ENCODE data around the gene RASL11A.

RASL11A gene

GRCh38 chr13:27264648-27265047, 6.0 kb upstream of the RASL11A start:
- no peak for TF ChIP-seq CTCF (IDR thresholded peaks at IDR 0.05; ENCODE audit: low read depth, low read length)
- DNase-seq (ENCODE audit: low read depth in 2 of 2), result no peak
- H3K4me3 ChIP-seq (replicated peaks in 1 of 2; ENCODE audit: low read depth in 2 of 2, low read length in 2 of 2), result no peak overlapping the region

- no peak overlapping the region for H3K4me3 ChIP-seq (replicated peaks in 1 of 2; ENCODE audit: low read depth in 2 of 2, low read length in 2 of 2)
- DNase-seq (ENCODE audit: low read depth in 2 of 2), result peak in 1 of 2 donors; percentile 79
- TF ChIP-seq CTCF (IDR thresholded peaks at IDR 0.05; ENCODE audit: low read depth, low read length), result no peak
Measured at GRCh38 chr13:27266917-27267316, 3.7 kb upstream of the RASL11A start.

DNA sequence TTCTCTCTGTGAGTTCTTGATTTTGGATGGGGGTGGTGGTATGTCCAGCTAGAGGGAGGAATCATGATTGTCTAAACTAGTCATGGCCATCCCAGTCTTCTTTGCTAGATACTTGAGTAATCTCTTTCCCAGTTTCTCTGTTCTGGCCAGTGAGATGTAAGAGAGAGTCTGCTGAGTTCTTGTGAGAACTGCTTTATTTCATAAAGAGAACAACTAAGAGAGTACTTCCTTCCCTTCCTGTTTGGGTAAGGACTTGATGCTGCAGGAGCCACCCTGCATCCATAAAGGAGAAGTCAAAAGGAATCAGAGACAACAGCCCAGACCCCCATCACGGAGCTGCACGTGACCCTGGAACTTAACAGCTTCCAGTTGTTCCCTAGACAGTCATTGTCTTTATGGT, 3.0 kb upstream of the RASL11A start:
- no peak for DNase-seq (ENCODE audit: low read depth in 2 of 2)
- no peak for TF ChIP-seq CTCF (IDR thresholded peaks at IDR 0.05; ENCODE audit: low read depth, low read length)

GRCh38 chr13:27269114-27269665, 1.4 kb upstream of the RASL11A start:
- no peak for TF ChIP-seq CTCF (IDR thresholded peaks at IDR 0.05; ENCODE audit: low read depth, low read length)
- DNase-seq (ENCODE audit: low read depth in 2 of 2), result no peak
- H3K4me3 ChIP-seq (replicated peaks in 1 of 2; ENCODE audit: low read depth in 2 of 2, low read length in 2 of 2), result no peak overlapping the region

More for the DNA sequence above, 3.0 kb upstream of the RASL11A start:
- no peak overlapping the region for H3K4me3 ChIP-seq (replicated peaks in 1 of 2; ENCODE audit: low read depth in 2 of 2, low read length in 2 of 2)

DNA sequence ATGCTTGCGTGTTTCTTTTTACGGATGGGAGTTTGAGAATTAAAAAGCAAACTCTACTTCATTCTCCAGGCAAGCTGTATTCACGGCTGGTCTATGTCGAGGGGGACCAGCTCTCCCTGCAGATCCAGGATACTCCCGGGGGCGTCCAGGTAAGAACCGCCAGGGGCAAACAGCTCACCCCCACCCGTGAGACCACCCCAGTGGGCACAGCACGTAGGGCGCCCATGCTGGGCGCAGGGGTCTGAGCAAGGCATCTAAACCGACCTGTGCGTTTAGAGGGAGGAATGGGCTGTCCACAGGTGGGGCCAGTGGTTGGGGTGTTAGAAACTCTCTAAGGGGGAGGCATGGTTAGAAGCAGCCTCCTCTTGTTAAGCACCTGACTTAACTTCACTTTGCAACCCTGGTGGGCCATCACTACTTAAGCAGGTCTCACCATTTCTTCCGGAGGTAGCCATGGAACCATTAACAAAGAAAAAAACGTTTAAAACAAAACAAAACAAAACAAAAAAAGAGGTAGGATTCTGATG, 1.0 kb downstream of the RASL11A start:
- TF ChIP-seq CTCF (IDR thresholded peaks at IDR 0.05; ENCODE audit: low read depth, low read length), result no peak
- DNase-seq (ENCODE audit: low read depth in 2 of 2), result no peak
- H3K4me3 ChIP-seq (replicated peaks in 1 of 2; ENCODE audit: low read depth in 2 of 2, low read length in 2 of 2), result peak overlapping the region; percentile 77 to 78

GRCh38 chr13:27273658-27274425, 3.2 kb downstream of the RASL11A start:
- peak; percentile 61 to 80 for DNase-seq (ENCODE audit: low read depth in 2 of 2)
- TF ChIP-seq CTCF (IDR thresholded peaks at IDR 0.05; ENCODE audit: low read depth, low read length), result no peak
- H3K4me3 ChIP-seq (replicated peaks in 1 of 2; ENCODE audit: low read depth in 2 of 2, low read length in 2 of 2), result no peak overlapping the region
